ENCODE data around the gene POLR3A. TPM values are rescaled to one million over a fixed set of nuclear protein-coding genes. Genes with fewer than 3 reads are reported as not detected.

Gene POLR3A
- total RNA-seq, 1 donor from 2014 or later = 29.5 TPM

- peaks cover 4% of the 10 kb centered on the region for H3K9me3 Mint-ChIP-seq
- no peak overlapping the region for H3K4me3 Mint-ChIP-seq
- no peaks in the 10 kb centered on the region for H3K4me1 Mint-ChIP-seq (ENCODE audit: low read depth)
- H3K27me3 Mint-ChIP-seq (ENCODE audit: insufficient read depth) = peaks cover 2% of the 10 kb centered on the region
- intact Hi-C loops (cut with micrococcal nuclease) = no loop called here
- no peaks in the 10 kb centered on the region for H3K36me3 Mint-ChIP-seq (ENCODE audit: low read depth)
- no peak overlapping the region for H3K27ac Mint-ChIP-seq
- DNase-seq (ENCODE audit: low spot score) = no peak
These were observed 65.4 kb downstream of the POLR3A start for GRCh38 chr10:77963901-77964300.

DNA sequence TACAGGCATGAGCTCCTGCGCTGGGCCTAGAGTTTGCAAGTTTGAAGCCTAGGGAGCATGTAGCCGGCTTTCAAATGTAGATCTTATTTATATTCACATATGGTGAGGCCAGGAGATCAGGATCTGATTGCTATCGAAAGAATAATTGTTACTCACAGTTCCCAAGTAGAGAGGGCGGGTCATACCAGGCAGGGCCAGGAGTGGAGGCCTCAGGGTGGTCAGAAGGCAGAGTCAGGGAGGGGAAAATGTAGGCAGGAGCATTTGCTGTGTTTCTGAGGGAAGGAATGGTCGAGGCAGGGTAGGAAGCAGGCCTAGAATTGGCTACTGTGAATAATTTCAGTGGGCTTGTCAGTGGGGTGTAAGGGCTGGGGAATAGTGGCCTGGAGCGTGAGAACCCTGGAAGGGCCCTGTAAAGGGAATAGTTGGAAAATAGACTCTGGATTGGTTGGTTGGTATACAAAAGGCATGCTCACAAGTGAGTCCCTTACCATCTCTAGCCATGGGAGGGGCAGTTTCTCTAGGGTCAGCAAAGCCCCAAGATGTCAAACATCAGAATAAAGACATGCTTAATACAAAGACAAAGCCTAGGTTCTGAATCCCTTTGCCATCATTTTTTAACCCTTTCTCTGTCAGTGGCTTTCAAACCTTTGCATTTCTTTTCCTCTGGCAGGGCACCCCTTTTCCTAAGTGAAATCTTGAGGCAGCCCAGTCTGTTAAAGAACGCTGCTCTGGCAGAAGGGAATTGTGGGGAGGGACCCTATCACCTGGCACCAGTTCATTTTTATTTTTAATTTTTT lies 66.8 kb downstream of the POLR3A start:
- no peak for DNase-seq (ENCODE audit: low spot score)
- no peak overlapping the region for H3K4me3 Mint-ChIP-seq
- H3K27me3 Mint-ChIP-seq (ENCODE audit: insufficient read depth) = peaks cover 2% of the 10 kb centered on the region
- no peaks in the 10 kb centered on the region for H3K36me3 Mint-ChIP-seq (ENCODE audit: low read depth)
- no peaks in the 10 kb centered on the region for H3K4me1 Mint-ChIP-seq (ENCODE audit: low read depth)
- peaks cover 4% of the 10 kb centered on the region for H3K9me3 Mint-ChIP-seq
- intact Hi-C loops (cut with micrococcal nuclease) = no loop called here
- no peak overlapping the region for H3K27ac Mint-ChIP-seq

- intact Hi-C loops (cut with micrococcal nuclease) = no loop called here
- no peaks in the 10 kb centered on the region for H3K36me3 Mint-ChIP-seq (ENCODE audit: low read depth)
- H3K4me1 Mint-ChIP-seq (ENCODE audit: low read depth) = no peaks in the 10 kb centered on the region
- H3K4me3 Mint-ChIP-seq = no peak overlapping the region
- H3K9me3 Mint-ChIP-seq = peaks cover 4% of the 10 kb centered on the region
- DNase-seq (ENCODE audit: low spot score) = no peak
- peaks cover 2% of the 10 kb centered on the region for H3K27me3 Mint-ChIP-seq (ENCODE audit: insufficient read depth)
- no peak overlapping the region for H3K27ac Mint-ChIP-seq
These were observed 67.6 kb downstream of the POLR3A start for GRCh38 chr10:77961668-77962067.

DNA sequence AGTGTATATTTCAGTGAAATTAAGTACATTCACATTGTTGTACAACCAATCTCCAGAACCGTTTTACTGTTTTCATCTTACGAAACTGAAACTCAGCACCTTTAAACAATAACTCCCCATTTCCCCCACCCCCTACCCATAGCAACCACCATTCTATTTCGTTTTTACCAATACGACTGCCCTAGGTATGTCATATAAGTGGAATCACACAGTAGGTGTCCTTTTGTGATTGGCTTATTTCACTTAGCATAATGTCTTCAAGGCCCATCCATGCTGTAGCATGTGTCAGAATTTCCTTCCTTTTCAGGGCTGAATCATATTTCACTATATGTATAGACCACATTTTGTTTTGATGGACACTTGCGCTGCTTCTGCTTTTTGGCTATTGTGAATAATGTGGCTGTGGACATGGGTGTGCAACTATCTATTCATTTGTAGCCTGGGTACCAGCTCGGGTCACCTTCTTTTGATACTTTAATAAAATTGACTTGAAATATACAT lies 68.4 kb downstream of the POLR3A start:
- Mint-ChIP-seq H3K9me3 (peaks cover 4% of the 10 kb centered on the region), H3K27me3 (ENCODE audit: insufficient read depth) (peaks cover 2% of the 10 kb centered on the region), H3K36me3 (ENCODE audit: low read depth) (no peaks in the 10 kb centered on the region), H3K4me1 (ENCODE audit: low read depth) (no peaks in the 10 kb centered on the region), H3K4me3 (no peak overlapping the region), H3K27ac (no peak overlapping the region)
- DNase-seq (ENCODE audit: low spot score) = no peak
- intact Hi-C loops (cut with micrococcal nuclease) = no loop called here

DNA sequence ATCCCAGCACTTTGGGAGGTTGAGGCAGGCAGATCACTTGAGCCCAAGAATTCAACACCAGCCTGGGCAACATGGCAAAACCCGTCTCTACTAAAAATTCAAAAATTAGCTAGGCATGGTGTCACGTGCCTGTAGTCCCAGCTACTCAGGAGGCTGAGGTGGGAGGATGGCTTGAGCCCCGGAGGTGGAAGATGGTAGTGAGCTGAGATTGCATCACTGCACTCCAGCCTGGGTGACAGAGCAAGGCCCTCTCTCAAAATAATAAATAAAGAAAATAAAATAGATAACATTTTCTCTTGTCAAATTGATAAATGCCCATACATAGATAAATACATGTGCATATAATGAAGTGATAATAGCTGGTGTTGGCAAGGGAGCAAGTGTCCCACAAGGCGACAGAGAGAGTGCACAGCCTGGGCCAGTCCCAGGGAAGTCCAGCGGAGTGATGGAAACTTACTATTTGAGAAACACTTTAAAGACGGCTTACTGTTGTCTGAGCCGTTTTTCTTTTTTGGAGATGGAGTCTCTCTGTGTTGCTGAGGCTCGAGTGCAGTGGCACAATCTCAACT lies 69.3 kb downstream of the POLR3A start:
- no peaks in the 10 kb centered on the region for H3K36me3 Mint-ChIP-seq (ENCODE audit: low read depth)
- no peaks in the 10 kb centered on the region for H3K4me1 Mint-ChIP-seq (ENCODE audit: low read depth)
- intact Hi-C loops (cut with micrococcal nuclease) = no loop called here
- no peak overlapping the region for H3K27ac Mint-ChIP-seq
- peaks cover 3% of the 10 kb centered on the region for H3K9me3 Mint-ChIP-seq
- peaks cover 2% of the 10 kb centered on the region for H3K27me3 Mint-ChIP-seq (ENCODE audit: insufficient read depth)
- DNase-seq (ENCODE audit: low spot score) = no peak
- no peak overlapping the region for H3K4me3 Mint-ChIP-seq

- Mint-ChIP-seq H3K36me3 (ENCODE audit: low read depth) (no peaks in the 10 kb centered on the region), H3K9me3 (no peaks in the 10 kb centered on the region), H3K27me3 (ENCODE audit: insufficient read depth) (peaks cover 2% of the 10 kb centered on the region), H3K4me1 (ENCODE audit: low read depth) (no peaks in the 10 kb centered on the region), H3K27ac (no peak overlapping the region), H3K4me3 (no peak overlapping the region)
- no peak for DNase-seq (ENCODE audit: low spot score)
- intact Hi-C loops (cut with micrococcal nuclease) = no loop called here
These were observed 69.9 kb downstream of the POLR3A start for GRCh38 chr10:77959384-77959783.

DNA sequence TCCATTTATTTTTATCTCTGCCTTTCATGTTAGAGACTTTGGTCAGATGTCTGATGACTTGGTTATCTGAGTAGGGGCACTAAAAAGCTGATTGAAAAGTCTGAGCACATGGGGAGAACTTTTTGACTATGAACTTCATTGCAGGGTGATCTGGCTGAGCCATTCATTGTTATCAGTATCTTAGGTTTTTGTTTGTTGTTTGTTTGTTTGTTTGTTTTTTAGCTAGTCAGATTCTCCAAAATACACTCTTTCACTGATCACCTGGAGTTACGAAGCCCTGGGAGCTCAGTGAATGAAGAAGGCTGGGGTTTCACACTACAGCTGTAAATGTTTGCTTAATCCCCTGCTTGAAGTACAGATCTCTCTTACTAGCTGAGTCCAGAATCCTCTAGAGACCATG lies 74.2 kb downstream of the POLR3A start:
- H3K4me1 Mint-ChIP-seq (ENCODE audit: low read depth) = no peaks in the 10 kb centered on the region
- no peak overlapping the region for H3K27ac Mint-ChIP-seq
- H3K27me3 Mint-ChIP-seq (ENCODE audit: insufficient read depth) = no peaks in the 10 kb centered on the region
- H3K36me3 Mint-ChIP-seq (ENCODE audit: low read depth) = no peaks in the 10 kb centered on the region
- H3K4me3 Mint-ChIP-seq = no peak overlapping the region
- intact Hi-C loops (cut with micrococcal nuclease) = no loop called here
- H3K9me3 Mint-ChIP-seq = peaks cover 21% of the 10 kb centered on the region
- DNase-seq (ENCODE audit: low spot score) = no peak

DNA sequence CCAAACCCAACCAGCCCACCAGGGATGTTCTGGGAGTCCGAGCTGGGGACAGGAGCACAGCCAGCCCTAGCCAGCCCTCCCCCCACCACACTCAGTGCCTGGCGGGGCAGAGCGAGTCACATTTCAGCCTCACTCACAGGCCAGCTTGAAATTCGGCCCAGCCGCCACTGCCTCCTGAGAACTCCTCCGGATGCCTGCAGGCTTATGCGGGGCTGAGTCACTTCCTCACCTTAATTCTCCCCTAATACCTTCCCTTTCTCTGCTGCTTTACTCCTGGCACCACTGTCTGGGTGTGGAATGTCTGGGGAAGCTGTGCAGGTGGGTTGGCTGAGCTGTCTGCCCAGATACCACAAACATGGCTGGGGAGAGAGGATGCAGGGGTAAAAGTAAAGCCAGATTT lies 80.1 kb downstream of the POLR3A start:
- DNase-seq (ENCODE audit: low spot score) = no peak
- intact Hi-C loops (cut with micrococcal nuclease) = no loop called here
- no peak overlapping the region for H3K27ac Mint-ChIP-seq
- H3K27me3 Mint-ChIP-seq (ENCODE audit: insufficient read depth) = peaks cover 3% of the 10 kb centered on the region
- no peaks in the 10 kb centered on the region for H3K36me3 Mint-ChIP-seq (ENCODE audit: low read depth)
- H3K9me3 Mint-ChIP-seq = peaks cover 21% of the 10 kb centered on the region
- no peak overlapping the region for H3K4me3 Mint-ChIP-seq
- H3K4me1 Mint-ChIP-seq (ENCODE audit: low read depth) = no peaks in the 10 kb centered on the region

- no peak overlapping the region for H3K27ac Mint-ChIP-seq
- H3K9me3 Mint-ChIP-seq = peaks cover 9% of the 10 kb centered on the region
- peaks cover 7% of the 10 kb centered on the region for H3K27me3 Mint-ChIP-seq (ENCODE audit: insufficient read depth)
- no peaks in the 10 kb centered on the region for H3K4me1 Mint-ChIP-seq (ENCODE audit: low read depth)
- no peak overlapping the region for H3K4me3 Mint-ChIP-seq
- DNase-seq (ENCODE audit: low spot score) = no peak
- intact Hi-C loops (cut with micrococcal nuclease) = no loop called here
- H3K36me3 Mint-ChIP-seq (ENCODE audit: low read depth) = no peaks in the 10 kb centered on the region
These were observed 83.2 kb downstream of the POLR3A start for GRCh38 chr10:77946084-77946483.

DNA sequence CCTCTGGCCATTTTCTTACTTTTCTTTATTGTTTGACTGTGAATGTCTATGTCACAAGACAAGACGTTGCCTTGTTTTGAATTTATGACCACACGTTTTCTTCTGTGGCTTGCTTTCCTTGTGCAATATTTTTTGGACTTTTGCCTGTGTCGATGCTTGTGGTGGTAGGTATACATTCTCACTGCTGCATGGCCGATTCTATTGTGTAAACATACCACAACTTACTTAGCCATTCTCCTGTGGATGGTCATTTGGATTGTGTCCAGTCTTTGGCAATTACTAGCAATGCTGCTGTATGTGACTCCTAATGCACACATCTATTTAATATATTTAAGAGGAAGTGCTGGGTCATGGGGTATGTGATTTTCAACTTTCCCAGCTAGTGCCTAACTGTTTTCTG lies 84.8 kb downstream of the POLR3A start:
- Mint-ChIP-seq H3K27me3 (ENCODE audit: insufficient read depth) (peaks cover 7% of the 10 kb centered on the region), H3K36me3 (ENCODE audit: low read depth) (no peaks in the 10 kb centered on the region), H3K9me3 (no peaks in the 10 kb centered on the region), H3K27ac (no peak overlapping the region), H3K4me1 (ENCODE audit: low read depth) (no peaks in the 10 kb centered on the region), H3K4me3 (no peak overlapping the region)
- intact Hi-C loops (cut with micrococcal nuclease) = no loop called here
- DNase-seq (ENCODE audit: low spot score) = no peak

DNA sequence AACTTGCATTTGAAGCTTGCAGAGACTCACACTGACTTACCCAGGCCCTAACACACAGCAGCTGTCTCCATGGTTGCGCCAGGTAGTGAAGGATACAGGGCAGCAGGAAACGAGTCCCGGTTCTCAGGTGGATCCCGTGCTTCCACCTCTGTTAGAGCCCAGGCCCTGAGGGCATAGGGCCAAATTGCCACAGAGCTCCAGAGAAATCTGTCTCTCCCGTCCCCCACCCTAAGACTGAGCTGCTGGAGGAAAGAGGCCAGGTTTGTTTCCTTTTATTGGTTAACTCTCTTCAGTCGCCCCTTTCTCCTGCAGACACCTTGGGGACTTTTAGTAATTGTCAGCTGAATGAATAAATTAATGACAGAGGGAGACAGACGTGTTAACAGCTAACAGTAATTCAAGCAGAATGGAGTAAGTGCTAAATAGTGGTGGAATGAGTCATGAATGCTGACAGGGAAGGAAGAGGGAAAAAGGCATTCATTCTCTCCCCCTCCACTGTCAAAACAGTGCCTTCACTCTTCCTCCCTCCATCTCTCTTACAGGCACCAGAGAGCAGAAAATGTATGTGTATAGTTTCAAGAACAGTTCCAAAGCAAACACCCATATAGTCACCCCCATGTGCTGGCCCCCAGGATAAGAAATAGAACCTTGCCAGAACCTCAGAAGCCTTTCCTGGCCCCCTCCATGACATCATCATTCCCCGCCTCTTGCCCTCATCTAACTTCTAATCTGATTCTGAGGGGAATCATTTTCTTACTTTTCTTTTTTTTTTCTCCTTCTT lies 86.0 kb downstream of the POLR3A start:
- Mint-ChIP-seq H3K4me3 (no peak overlapping the region), H3K36me3 (ENCODE audit: low read depth) (no peaks in the 10 kb centered on the region), H3K4me1 (ENCODE audit: low read depth) (no peaks in the 10 kb centered on the region), H3K27ac (no peak overlapping the region), H3K27me3 (ENCODE audit: insufficient read depth) (peaks cover 6% of the 10 kb centered on the region), H3K9me3 (no peaks in the 10 kb centered on the region)
- intact Hi-C loops (cut with micrococcal nuclease) = no loop called here
- DNase-seq (ENCODE audit: low spot score) = no peak

DNA sequence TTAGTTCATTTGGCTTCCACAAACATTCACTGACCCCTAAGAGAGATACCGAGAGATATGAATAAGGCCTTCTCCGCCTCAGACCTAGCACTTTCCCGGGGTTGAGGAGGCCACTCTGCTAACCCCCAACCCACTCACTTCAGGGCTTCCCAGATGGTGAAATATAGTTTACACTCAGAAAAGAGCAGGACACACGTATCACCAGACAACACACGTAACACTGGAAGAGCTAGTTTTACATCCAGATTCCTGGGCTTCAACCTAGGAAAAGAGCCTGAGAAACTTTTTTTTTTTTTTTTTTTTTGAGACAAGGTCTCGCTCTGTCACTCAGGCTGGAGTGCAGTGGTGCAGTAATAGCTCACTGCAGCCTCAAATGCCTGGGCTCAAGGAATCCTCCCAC lies 87.5 kb downstream of the POLR3A start:
- H3K27me3 Mint-ChIP-seq (ENCODE audit: insufficient read depth) = peaks cover 6% of the 10 kb centered on the region
- H3K27ac Mint-ChIP-seq = no peak overlapping the region
- no peak for DNase-seq (ENCODE audit: low spot score)
- H3K4me1 Mint-ChIP-seq (ENCODE audit: low read depth) = no peaks in the 10 kb centered on the region
- no peaks in the 10 kb centered on the region for H3K36me3 Mint-ChIP-seq (ENCODE audit: low read depth)
- intact Hi-C loops (cut with micrococcal nuclease) = no loop called here
- H3K4me3 Mint-ChIP-seq = no peak overlapping the region
- H3K9me3 Mint-ChIP-seq = no peaks in the 10 kb centered on the region

- no peak overlapping the region for H3K27ac Mint-ChIP-seq
- no peaks in the 10 kb centered on the region for H3K4me1 Mint-ChIP-seq (ENCODE audit: low read depth)
- no peaks in the 10 kb centered on the region for H3K9me3 Mint-ChIP-seq
- no peak for DNase-seq (ENCODE audit: low spot score)
- no peak overlapping the region for H3K4me3 Mint-ChIP-seq
- intact Hi-C loops (cut with micrococcal nuclease) = no loop called here
- H3K27me3 Mint-ChIP-seq (ENCODE audit: insufficient read depth) = peaks cover 6% of the 10 kb centered on the region
- no peaks in the 10 kb centered on the region for H3K36me3 Mint-ChIP-seq (ENCODE audit: low read depth)
These were observed 88.7 kb downstream of the POLR3A start for GRCh38 chr10:77940627-77941026.
